Parathyroid adenoma (tissue), 2 donors: ENCODE data around the gene MAMSTR.

ENCODE experiments used
- H2AFZ ChIP-seq: fragments of 300-600 bp; sonication (generic); one replicate; pipeline ENCODE4 v1.7.0; 2017; ENCODE audit warnings: antibody characterized with exemption, mild to moderate bottlenecking
- H3K27ac ChIP-seq: fragments of 300-600 bp; sonication (generic); one replicate; pipeline ENCODE4 v1.7.0; 2017
- H3K27me3 ChIP-seq: fragments of 300-600 bp; sonication (generic); one replicate; pipeline ENCODE4 v1.7.0; 2017; ENCODE audit warnings: low read length; ENCODE audit not compliant: control insufficient read depth, insufficient read depth
- H3K36me3 ChIP-seq: fragments of 300-600 bp; sonication (generic); one replicate; pipeline ENCODE4 v1.7.0; 2017; ENCODE audit warnings: low read length; ENCODE audit not compliant: control insufficient read depth, insufficient read depth
- H3K4me1 ChIP-seq: fragments of 300-600 bp; sonication (generic); one replicate; pipeline ENCODE4 v1.7.0; 2017; ENCODE audit warnings: control low read depth
- H3K4me2 ChIP-seq: fragments of 300-600 bp; sonication (generic); one replicate; pipeline ENCODE4 v1.7.0; 2017; ENCODE audit warnings: low read length
- H3K4me3 ChIP-seq: fragments of 300-600 bp; sonication (generic); one replicate; pipeline ENCODE4 v1.7.0; 2017; ENCODE audit warnings: low read depth, low read length
- H3K79me2 ChIP-seq: fragments of 300-600 bp; sonication (generic); one replicate; pipeline ENCODE4 v1.7.0; 2017; ENCODE audit warnings: control low read depth
- H3K9ac ChIP-seq: fragments of 300-600 bp; sonication (generic); one replicate; pipeline ENCODE4 v1.7.0; 2017; ENCODE audit warnings: mild to moderate bottlenecking
- H3K9me3 ChIP-seq: fragments of 300-600 bp; sonication (generic); one replicate; pipeline ENCODE4 v1.7.0; 2017; ENCODE audit warnings: low read length; ENCODE audit not compliant: control insufficient read depth
- CTCF ChIP-seq: fragments of 300-600 bp; sonication (generic); IDR thresholded peaks from one replicate; pipeline ENCODE4 v1.7.0; 2017; ENCODE audit warnings: antibody characterized with exemption, mild to moderate bottlenecking
- donor health status: primary hyperparathyroidism.

The MAMSTR gene

GRCh38 chr19:48750351-48750750 is 30.8 kb upstream of the MAMSTR start:
- no peak for TF ChIP-seq CTCF
- H3K4me2 ChIP-seq, result no peak overlapping the region
- no peaks in the 10 kb centered on the region for H3K9me3 ChIP-seq
- H3K4me1 ChIP-seq, result peaks cover 8% of the 10 kb centered on the region
- no peaks in the 10 kb centered on the region for H3K27me3 ChIP-seq
- H3K79me2 ChIP-seq, result peaks cover 3% of the 10 kb centered on the region
- no peak overlapping the region for H3K27ac ChIP-seq
- no peak overlapping the region for H2AFZ ChIP-seq
- H3K9ac ChIP-seq, result no peak overlapping the region
- H3K36me3 ChIP-seq, result no peaks in the 10 kb centered on the region
- H3K4me3 ChIP-seq, result no peak overlapping the region

- H3K36me3 ChIP-seq, result no peaks in the 10 kb centered on the region
- peaks cover 8% of the 10 kb centered on the region for H3K4me1 ChIP-seq
- H2AFZ ChIP-seq, result no peak overlapping the region
- no peaks in the 10 kb centered on the region for H3K27me3 ChIP-seq
- no peak overlapping the region for H3K9ac ChIP-seq
- peaks cover 3% of the 10 kb centered on the region for H3K79me2 ChIP-seq
- H3K27ac ChIP-seq, result no peak overlapping the region
- no peak for TF ChIP-seq CTCF
- H3K9me3 ChIP-seq, result no peaks in the 10 kb centered on the region
- no peak overlapping the region for H3K4me3 ChIP-seq
- no peak overlapping the region for H3K4me2 ChIP-seq
Observed at GRCh38 chr19:48749571-48750198, 30.2 kb upstream of the MAMSTR start.

DNA sequence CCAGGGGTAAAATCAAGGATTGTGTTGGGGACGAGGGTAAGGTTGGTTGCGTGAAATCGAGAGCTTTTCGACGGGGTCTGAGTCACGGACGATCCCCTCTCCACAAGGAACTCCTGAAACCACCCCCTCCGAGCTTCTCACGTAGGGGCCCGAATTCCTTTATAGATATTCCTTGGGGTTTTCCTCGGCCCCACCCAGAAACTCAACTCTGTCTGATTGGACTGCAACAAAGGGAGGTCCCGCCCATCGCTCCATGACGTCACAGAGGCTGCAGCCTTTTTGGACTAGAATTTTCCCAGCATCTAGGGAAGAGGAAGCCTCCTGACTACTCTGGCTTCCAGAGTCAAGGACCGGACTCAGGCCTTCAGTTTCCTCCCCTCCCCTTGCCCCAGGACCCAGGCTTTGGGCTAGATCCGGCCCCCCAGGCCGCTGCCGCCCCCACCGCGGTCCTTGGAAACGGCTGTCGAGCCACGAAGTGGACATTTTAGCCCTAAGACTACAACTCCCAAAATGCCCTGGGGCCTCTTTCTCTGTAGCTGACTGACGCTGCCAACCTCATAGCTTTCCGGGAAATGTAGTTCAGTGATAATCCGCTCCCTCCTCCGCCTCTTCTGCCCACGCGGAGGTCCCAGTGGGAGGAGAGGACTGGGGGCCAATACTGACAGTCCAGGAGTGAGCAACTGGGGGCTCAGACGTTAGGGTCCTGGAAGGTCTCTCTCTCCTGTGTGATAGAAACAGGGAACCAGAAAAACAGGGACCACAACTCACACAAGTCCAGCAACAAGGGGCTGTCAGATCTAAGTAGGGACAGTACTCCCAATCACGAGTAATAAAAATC is 27.4 kb upstream of the MAMSTR start, which contains the start of gene IZUMO1:
TSS of gene IZUMO1 (minus strand) at position 172 of the 838 bp plus-strand sequence. CDS start 1,050 bp downstream, outside the sequence.
- no peaks in the 10 kb centered on the region for H3K9me3 ChIP-seq
- peaks cover 4% of the 10 kb centered on the region for H3K4me1 ChIP-seq
- no peak for TF ChIP-seq CTCF
- peak within 1 kb of the TSS; percentile 38 for H3K4me2 ChIP-seq
- H2AFZ ChIP-seq, result peak within 1 kb of the TSS; percentile 25
- peaks cover 3% of the 10 kb centered on the region for H3K79me2 ChIP-seq
- no peak within 1 kb of the TSS for H3K9ac ChIP-seq
- peak within 1 kb of the TSS; percentile 14 for H3K4me3 ChIP-seq
- H3K27me3 ChIP-seq, result no peaks in the 10 kb centered on the region
- H3K36me3 ChIP-seq, result no peaks in the 10 kb centered on the region
- peak within 1 kb of the TSS; percentile 72 for H3K27ac ChIP-seq

DNA sequence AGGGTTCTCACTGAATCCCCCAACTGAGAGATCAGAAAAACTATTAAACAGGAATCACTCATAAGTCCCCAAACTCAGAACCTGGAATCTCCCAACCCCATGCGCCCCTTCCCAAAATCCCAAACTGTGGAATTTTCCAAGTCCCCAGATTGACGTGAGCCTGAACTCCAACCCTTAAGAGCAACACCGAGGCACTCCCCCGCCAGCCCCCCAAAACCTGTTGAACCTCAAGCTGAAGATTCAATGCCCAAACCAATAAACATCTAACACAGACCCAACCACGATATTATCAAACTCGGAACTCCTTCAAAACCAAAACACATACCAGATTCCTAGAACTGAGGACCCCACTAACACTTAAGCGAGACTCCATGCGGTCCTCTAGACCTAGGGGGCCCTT is 26.6 kb upstream of the MAMSTR start:
- Histone ChIP-seq H3K4me1 (peaks cover 4% of the 10 kb centered on the region), H3K27ac (peak overlapping the region; percentile 72), H3K9me3 (no peaks in the 10 kb centered on the region), H3K4me3 (no peak overlapping the region), H3K79me2 (peaks cover under 1% of the 10 kb centered on the region), H3K4me2 (no peak overlapping the region), H3K9ac (no peak overlapping the region), H2AFZ (no peak overlapping the region), H3K27me3 (no peaks in the 10 kb centered on the region), H3K36me3 (no peaks in the 10 kb centered on the region)
- TF ChIP-seq CTCF, result no peak
